HG02981 (cell line): ENCODE data around the gene ITIH3.

Experiments used
- ATAC-seq: cut with Tn5 transposase; IDR thresholded peaks from one replicate; pipeline ENCODE4 v1.9.1; 2021; ENCODE audit warnings: mild to moderate bottlenecking, moderate library complexity; ENCODE audit not compliant: unreplicated experiment

The ITIH3 gene

GRCh38 chr3:52779837-52780585, 14.6 kb upstream of the ITIH3 start:
- no peak for ATAC-seq

GRCh38 chr3:52781741-52782140, 12.9 kb upstream of the ITIH3 start:
- ATAC-seq = no peak

- no peak for ATAC-seq
These were observed 12.0 kb upstream of the ITIH3 start for GRCh38 chr3:52782412-52783210.

- ATAC-seq = no peak
These were observed 11.4 kb upstream of the ITIH3 start for GRCh38 chr3:52783211-52783555.

- ATAC-seq = no peak
These were observed 10.5 kb upstream of the ITIH3 start for GRCh38 chr3:52784021-52784621.

GRCh38 chr3:52784931-52785590, 9.5 kb upstream of the ITIH3 start:
- no peak for ATAC-seq

GRCh38 chr3:52786330-52787215, 8.0 kb upstream of the ITIH3 start:
- no peak for ATAC-seq

GRCh38 chr3:52787246-52787645, 7.3 kb upstream of the ITIH3 start:
- ATAC-seq = no peak

- ATAC-seq = no peak
These were observed 6.6 kb upstream of the ITIH3 start for GRCh38 chr3:52787672-52788625.

GRCh38 chr3:52788890-52789745, 5.5 kb upstream of the ITIH3 start:
- ATAC-seq = no peak

GRCh38 chr3:52789746-52790040, 4.9 kb upstream of the ITIH3 start:
- no peak for ATAC-seq

- ATAC-seq = no peak
These were observed 4.3 kb upstream of the ITIH3 start for GRCh38 chr3:52790337-52790736.

GRCh38 chr3:52790741-52791140, 3.9 kb upstream of the ITIH3 start:
- no peak for ATAC-seq

GRCh38 chr3:52791366-52791765, 3.2 kb upstream of the ITIH3 start:
- ATAC-seq = no peak

- ATAC-seq = no peak
These were observed 2.7 kb upstream of the ITIH3 start for GRCh38 chr3:52791928-52792327.

GRCh38 chr3:52792413-52792812, 2.2 kb upstream of the ITIH3 start:
- ATAC-seq = no peak

GRCh38 chr3:52792961-52793695, 1.5 kb upstream of the ITIH3 start:
- no peak for ATAC-seq
